Measurements from ENCODE around the gene PIP4K2A.

DNA sequence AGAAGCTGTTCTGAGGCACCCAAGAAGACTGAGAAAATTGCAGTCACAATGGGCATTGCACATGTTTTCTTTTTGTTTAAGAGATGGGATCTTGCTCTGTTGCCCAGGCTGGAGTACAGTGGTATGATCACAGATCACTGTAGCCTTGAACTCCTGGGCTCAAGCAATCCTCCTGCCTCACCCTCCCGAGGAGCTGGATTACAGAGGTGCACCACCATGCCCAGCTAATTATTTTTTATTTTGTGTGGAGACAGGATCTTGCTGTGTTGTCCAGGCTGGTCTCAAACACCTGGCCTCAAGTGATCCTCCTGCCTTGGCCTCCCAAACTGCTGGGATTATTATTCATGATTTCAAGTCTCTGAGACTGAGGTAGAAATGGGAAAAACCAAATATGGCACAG lies 168.7 kb downstream of the PIP4K2A start:
- TF ChIP-seq, protein P1, sequence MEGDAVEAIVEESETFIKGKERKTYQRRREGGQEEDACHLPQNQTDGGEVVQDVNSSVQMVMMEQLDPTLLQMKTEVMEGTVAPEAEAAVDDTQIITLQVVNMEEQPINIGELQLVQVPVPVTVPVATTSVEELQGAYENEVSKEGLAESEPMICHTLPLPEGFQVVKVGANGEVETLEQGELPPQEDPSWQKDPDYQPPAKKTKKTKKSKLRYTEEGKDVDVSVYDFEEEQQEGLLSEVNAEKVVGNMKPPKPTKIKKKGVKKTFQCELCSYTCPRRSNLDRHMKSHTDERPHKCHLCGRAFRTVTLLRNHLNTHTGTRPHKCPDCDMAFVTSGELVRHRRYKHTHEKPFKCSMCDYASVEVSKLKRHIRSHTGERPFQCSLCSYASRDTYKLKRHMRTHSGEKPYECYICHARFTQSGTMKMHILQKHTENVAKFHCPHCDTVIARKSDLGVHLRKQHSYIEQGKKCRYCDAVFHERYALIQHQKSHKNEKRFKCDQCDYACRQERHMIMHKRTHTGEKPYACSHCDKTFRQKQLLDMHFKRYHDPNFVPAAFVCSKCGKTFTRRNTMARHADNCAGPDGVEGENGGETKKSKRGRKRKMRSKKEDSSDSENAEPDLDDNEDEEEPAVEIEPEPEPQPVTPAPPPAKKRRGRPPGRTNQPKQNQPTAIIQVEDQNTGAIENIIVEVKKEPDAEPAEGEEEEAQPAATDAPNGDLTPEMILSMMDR (IDR thresholded peaks at IDR 0.05), result no peak
- TF ChIP-seq POLR2A (IDR thresholded peaks at IDR 0.05), result no peak
